Type B pancreatic cell (in vitro differentiated cells): ENCODE measurements around the gene SLC25A5. TPM values are rescaled to one million over a fixed set of nuclear protein-coding genes. Genes with fewer than 3 reads are reported as not detected.

ENCODE experiments used
- DNase-seq: peaks from one replicate; pipeline ENCODE4 v3.0.0; 2021; ENCODE audit warnings: mixed read lengths; ENCODE audit not compliant: unreplicated experiment; ENCODE audit errors: extremely low spot score
- H3K27ac Mint-ChIP-seq: 2 replicates; pipeline ENCODE4 v1.8.0; 2021; ENCODE audit warnings: mild to moderate bottlenecking, mixed read lengths
- H3K27me3 Mint-ChIP-seq: 2 replicates; pipeline ENCODE4 v1.8.0; 2021; ENCODE audit warnings: mixed read lengths
- H3K36me3 Mint-ChIP-seq: 2 replicates; pipeline ENCODE4 v1.8.0; 2021; ENCODE audit warnings: mixed read lengths
- H3K4me1 Mint-ChIP-seq: one replicate; pipeline ENCODE4 v1.8.0; 2021; ENCODE audit warnings: mixed read lengths; ENCODE audit not compliant: unreplicated experiment
- H3K4me3 Mint-ChIP-seq: 2 replicates; pipeline ENCODE4 v1.8.0; 2021; ENCODE audit warnings: mild to moderate bottlenecking, mixed read lengths
- H3K9me3 Mint-ChIP-seq: 2 replicates; pipeline ENCODE4 v1.8.0; 2021; ENCODE audit warnings: mixed read lengths
- total RNA-seq: library from RNA; stranded (reverse); gene quantifications from 2 replicates; pipeline ENCODE4 v1.2.1, GENCODE V29; 2021; ENCODE audit warnings: low replicate concordance
- TF ChIP-seq, protein P1 (sequence below): fragments of 200-600 bp; sonication (generic); conservative IDR thresholded peaks from 2 replicates; pipeline ENCODE4 v1.5.0; 2021; ENCODE audit warnings: antibody characterized with exemption, mild to moderate bottlenecking

Gene SLC25A5
- total RNA-seq, 1 donor from 2014 or later, result 428 TPM

DNA sequence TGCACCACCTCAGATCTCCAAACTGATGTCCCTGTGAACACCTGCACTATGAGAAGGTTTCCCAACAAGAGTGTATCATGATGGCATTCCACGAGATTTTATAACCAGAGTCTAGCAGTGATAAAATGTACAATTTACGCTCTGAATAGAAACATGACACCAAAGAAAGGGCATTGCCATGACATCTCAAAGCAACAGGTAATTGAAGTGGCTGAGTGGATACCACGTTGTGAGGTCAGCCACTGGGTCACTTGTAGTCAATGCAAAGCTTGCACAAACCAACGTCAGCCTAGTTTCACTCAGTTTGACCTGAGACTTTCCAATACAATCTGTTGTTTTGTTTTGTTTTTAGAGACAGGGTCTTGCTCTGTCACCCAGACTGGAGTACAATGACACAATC lies 15.0 kb upstream of the SLC25A5 start:
- Mint-ChIP-seq H3K27ac (no peak overlapping the region), H3K4me1 (no peaks in the 10 kb centered on the region), H3K4me3 (no peak overlapping the region), H3K27me3 (no peaks in the 10 kb centered on the region), H3K9me3 (peaks cover 5% of the 10 kb centered on the region), H3K36me3 (no peaks in the 10 kb centered on the region)
- DNase-seq, result no peak
- TF ChIP-seq, protein P1, sequence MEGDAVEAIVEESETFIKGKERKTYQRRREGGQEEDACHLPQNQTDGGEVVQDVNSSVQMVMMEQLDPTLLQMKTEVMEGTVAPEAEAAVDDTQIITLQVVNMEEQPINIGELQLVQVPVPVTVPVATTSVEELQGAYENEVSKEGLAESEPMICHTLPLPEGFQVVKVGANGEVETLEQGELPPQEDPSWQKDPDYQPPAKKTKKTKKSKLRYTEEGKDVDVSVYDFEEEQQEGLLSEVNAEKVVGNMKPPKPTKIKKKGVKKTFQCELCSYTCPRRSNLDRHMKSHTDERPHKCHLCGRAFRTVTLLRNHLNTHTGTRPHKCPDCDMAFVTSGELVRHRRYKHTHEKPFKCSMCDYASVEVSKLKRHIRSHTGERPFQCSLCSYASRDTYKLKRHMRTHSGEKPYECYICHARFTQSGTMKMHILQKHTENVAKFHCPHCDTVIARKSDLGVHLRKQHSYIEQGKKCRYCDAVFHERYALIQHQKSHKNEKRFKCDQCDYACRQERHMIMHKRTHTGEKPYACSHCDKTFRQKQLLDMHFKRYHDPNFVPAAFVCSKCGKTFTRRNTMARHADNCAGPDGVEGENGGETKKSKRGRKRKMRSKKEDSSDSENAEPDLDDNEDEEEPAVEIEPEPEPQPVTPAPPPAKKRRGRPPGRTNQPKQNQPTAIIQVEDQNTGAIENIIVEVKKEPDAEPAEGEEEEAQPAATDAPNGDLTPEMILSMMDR, result no peak

DNA sequence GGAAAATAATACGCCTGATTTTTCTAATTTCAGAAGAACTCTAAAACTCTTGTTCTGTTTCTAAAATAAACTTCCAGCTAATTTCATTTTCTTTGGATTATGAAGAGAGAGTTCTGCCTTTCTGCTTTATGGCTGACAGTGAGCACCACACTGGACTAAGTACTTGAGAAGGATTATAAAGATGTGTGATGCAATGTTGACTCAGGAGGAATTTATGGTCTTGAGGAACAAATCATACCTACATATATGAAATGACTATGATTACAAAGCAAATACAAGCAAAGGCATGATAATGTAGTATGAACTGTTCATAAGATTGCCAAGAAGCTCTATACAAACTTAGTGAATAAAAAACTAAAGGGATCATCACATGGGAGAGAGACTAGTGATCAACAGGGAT lies 13.0 kb upstream of the SLC25A5 start:
- H3K9me3 Mint-ChIP-seq, result peaks cover 8% of the 10 kb centered on the region

DNA sequence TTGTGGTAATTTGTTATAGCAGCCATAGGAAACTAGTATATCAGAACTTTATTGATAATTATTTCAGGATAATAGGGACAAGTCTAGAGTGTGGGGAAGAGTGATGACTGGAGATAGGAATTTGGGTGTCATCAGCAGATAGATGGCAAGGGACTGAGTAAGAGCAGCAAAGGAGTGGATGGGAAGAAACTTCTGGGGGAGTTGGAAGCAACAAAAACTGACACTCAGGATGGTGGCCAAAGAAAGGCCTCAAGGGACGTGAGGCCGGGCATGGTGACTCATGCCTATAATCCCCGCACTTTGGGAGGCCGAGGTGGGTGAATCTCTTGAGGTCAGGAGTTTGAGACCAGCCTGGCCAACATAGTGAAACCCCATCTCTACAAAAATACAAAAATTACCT lies 9.1 kb upstream of the SLC25A5 start:
- peak; percentile 6 for DNase-seq
- TF ChIP-seq, protein P1, result no peak
- Mint-ChIP-seq H3K9me3 (peaks cover 8% of the 10 kb centered on the region), H3K27me3 (no peaks in the 10 kb centered on the region), H3K4me1 (no peaks in the 10 kb centered on the region), H3K27ac (no peak overlapping the region), H3K36me3 (no peaks in the 10 kb centered on the region), H3K4me3 (no peak overlapping the region)

More for the DNA sequence above, 13.0 kb upstream of the SLC25A5 start:
- no peak overlapping the region for H3K27ac Mint-ChIP-seq
- no peak overlapping the region for H3K4me3 Mint-ChIP-seq
- no peaks in the 10 kb centered on the region for H3K36me3 Mint-ChIP-seq
- TF ChIP-seq, protein P1, result no peak
- DNase-seq, result no peak
- no peaks in the 10 kb centered on the region for H3K27me3 Mint-ChIP-seq
- no peaks in the 10 kb centered on the region for H3K4me1 Mint-ChIP-seq

DNA sequence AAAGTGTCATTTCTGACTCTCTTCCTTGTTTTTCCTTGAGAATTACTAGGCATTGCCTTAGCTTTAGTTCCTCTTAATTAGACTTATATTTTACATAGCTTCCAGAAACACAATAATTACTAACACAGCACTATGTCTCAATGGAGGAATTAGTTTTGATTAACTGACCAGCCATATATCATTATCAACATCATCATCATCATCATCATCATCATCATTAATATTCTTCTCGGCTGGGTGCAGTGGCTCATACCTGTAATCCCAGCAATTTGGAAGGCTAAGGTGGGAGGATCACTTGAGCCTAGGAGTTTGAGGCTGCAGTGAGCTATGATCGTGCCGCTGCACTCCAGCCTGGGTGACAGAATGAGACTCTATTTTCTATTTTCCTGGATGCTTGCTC lies 2.7 kb upstream of the SLC25A5 start:
- Mint-ChIP-seq H3K27me3 (no peaks in the 10 kb centered on the region), H3K27ac (no peak overlapping the region), H3K4me1 (no peaks in the 10 kb centered on the region), H3K36me3 (peaks cover 5% of the 10 kb centered on the region), H3K4me3 (no peak overlapping the region), H3K9me3 (no peaks in the 10 kb centered on the region)
- TF ChIP-seq, protein P1, result no peak
- DNase-seq, result peak; percentile 7

DNA sequence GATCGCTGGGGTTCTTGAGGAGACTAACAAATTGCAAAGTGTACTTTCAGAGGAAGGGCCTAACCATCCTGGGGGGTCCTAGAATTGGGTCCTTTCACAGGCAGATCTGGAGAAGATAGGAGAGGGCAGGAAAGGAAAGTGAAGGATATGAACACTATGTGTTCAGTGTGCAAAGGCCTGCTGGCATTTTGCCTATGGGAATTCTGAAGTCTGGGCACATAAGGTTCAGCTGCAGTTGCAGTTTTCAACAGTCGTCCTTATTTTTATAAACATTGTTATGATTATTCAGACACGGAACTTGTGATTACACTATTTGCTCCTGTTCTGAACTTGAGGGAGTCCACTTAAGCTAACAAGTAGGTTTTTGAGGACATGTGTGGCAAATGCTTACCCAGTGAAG lies 1.3 kb upstream of the SLC25A5 start:
- Mint-ChIP-seq H3K36me3 (peaks cover 7% of the 10 kb centered on the region), H3K4me3 (peak overlapping the region; percentile 62), H3K27ac (no peak overlapping the region), H3K4me1 (no peaks in the 10 kb centered on the region), H3K27me3 (no peaks in the 10 kb centered on the region), H3K9me3 (no peaks in the 10 kb centered on the region)
- DNase-seq, result peak; percentile 0
- TF ChIP-seq, protein P1, result no peak

DNA sequence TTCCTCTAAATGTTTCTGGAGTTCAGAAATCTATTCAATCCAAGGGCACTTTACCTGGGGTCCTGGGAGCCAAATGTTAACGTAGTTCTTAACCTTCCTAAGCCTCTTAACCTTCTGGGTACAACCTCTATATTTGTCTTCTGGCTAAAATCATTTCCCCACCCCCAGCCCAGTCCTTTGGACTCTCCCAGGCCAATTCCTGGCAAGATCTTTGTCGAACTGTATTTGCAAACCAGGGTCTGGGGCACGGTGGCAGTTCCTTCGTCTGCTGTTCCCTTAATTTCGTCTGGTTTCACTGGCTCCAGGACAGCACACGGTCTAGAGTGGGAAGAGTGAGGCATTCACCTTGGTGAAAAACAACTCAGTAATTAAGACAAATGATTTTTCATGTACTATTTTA lies 811 bp upstream of the SLC25A5 start:
- Mint-ChIP-seq H3K36me3 (peaks cover 7% of the 10 kb centered on the region), H3K9me3 (no peaks in the 10 kb centered on the region), H3K27me3 (no peaks in the 10 kb centered on the region), H3K4me1 (no peaks in the 10 kb centered on the region), H3K4me3 (no peak overlapping the region), H3K27ac (no peak overlapping the region)
- TF ChIP-seq, protein P1, result no peak
- DNase-seq, result peak; percentile 13
